GM18507 (cell line): ENCODE data around the gene C5orf46.
"Not testable (repeated sequence)": the region's sequence is repeated elsewhere in the genome, so short reads cannot be mapped to it uniquely, and the experiment has no call there.

Experiments
- DNase-seq: peaks from one replicate; pipeline ENCODE4 v3.0.0; 2011; ENCODE audit warnings: low read depth; ENCODE audit not compliant: insufficient read length; ENCODE audit errors: extremely low spot score
- FAIRE-seq: peaks from 2 replicates; lab custom pipeline; 2011; peaks lifted over from hg19 to GRCh38; lab: Jason Lieb, UNC

C5orf46 gene

DNA sequence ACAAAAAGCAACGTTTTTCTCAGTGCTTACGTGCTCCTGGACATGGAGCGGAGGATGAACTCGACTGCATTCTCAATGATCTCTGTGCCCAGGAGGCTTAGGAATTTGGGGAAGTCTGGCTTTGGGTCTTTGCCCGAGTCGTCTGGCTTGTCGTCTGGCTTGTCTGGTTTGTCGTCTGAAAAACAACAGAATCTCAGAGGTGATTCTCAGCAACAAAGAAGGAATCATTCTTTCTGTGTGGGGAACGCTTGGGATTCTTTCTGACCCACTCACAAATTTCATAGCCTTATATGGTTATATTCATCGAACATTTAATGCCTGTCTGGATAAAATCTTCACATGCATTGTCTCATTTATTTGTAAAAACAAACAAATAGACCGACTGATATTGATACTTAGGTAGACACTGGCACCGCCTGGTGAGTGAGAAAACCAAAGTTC, 4.7 kb downstream of the C5orf46 start:
- no peak for FAIRE-seq
- no peak for DNase-seq

DNA sequence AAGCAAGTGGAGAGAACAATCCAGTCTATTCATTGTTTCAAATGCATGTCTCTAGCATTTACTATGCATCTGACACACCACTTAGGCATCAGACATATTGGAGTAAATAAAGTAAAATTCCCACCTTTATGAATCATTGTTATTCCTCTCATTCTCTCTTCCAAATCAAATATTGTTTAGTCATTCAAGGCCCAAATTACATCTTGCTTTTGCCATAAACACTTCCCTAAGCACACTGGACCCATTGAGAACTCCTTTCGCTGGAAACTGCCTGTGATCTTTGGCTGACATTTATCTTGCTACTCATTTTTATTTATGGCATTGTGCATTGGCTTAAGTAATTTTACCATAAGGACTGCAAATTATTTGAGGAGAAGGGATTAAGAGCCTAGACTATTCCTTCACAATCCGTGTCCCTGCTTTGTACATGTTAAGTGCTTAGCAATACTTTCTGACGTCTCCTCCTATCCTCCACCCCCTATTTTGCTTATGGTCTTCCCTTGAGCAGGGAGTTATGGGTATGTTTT, 7.4 kb downstream of the C5orf46 start:
- FAIRE-seq (no peak), DNase-seq (no peak)

DNA sequence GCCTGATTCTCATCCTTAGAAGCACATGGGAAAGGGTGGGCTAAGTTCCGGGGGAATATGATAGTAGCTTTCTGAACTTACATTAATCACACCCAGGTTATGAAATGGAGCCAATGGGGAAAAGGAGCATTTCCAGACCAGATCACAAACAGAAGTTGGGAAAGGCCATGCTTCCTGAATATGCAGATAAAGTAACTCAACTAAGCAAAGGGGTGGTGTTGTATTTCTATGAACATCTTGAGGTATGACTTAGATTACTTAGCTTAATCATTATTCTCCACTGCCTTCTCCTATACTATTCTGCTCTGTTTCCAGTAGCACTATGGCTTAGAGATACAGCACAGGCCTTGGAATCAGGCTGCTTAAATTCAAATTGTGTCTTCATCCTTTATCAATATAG, 10.5 kb downstream of the C5orf46 start:
- FAIRE-seq (no peak), DNase-seq (no peak)

DNA sequence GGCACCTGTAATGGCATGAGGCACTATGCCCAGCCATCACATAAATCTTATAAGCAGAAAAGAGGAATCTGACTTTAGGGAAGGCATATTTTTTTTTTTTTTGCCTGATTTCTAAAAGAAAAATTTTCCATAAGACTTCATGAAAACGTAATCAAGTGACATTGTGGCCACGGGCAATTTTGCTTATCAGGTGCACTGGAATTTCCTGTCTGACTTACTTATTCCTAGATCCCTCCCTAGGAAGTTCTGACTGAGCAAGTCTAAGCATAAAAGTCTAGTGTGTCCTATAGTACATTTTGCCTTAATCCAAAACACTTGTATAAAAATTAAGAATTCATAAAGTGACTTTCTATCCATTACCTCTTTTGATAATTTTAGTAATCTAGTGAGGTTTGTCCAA, 12.5 kb downstream of the C5orf46 start:
- DNase-seq (no peak), FAIRE-seq (no peak)

GRCh38 chr5:147892696-147893296, 13.5 kb downstream of the C5orf46 start:
- FAIRE-seq: no peak
- DNase-seq: no peak

DNA sequence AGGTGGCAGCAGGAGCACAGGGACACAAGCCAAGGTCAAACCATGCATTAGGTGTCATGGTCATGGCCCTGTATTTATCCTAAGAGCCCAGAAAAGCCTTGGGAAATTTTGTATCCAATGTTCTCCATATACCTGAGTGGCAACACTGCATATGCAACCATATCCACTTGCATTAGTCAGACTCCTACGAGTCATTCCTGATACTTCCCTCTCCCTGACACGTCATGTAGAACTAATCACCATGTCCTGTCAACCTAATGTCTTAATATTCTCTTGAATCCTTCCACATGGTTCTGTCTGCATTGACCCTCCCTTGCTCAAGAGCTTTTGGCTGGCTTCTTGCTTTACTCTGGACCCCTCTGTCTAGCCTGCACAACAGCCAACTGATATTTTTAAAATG, 18.4 kb downstream of the C5orf46 start:
- DNase-seq: no peak
- FAIRE-seq: no peak

- FAIRE-seq (no peak), DNase-seq (no peak)
These were observed 19.2 kb downstream of the C5orf46 start for GRCh38 chr5:147887026-147887627.

DNA sequence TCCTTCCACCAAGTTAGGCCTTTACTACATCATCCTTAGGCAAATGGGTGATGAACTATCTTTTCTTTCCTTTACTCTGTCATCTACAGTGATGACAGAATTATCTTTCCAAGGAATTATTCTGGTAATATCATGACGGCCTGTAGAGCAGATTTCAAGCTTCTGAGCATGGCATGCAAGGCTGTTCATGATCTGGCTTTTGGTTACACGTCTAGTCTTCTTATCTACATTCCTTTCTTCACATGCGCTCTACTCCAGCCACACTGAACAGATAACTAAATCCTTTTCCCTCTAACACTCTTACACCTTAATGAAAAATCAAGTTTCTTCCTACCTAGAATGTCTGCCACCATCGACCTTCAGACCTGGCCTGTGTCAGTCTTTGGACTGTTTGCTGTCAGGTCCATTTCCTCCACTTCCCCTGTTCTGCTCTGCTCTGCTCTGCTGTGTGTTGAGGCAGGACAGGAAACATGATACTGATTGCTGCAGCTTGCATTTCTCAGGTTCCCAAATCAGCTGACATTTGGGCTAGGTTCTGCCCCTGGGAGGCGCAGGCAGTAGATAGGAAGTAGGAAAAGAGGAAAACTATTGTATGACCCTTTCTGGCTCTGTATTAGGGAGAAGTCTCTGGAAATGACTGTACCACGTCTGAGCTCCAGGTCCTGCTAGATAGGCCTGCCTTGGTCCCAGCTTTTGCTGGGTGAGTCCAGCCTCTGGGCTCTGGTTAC, 23.6 kb downstream of the C5orf46 start:
- DNase-seq (no peak), FAIRE-seq (no peak)

GRCh38 chr5:147880487-147880886, 25.9 kb downstream of the C5orf46 start:
- FAIRE-seq: no peak
- DNase-seq: no peak

DNA sequence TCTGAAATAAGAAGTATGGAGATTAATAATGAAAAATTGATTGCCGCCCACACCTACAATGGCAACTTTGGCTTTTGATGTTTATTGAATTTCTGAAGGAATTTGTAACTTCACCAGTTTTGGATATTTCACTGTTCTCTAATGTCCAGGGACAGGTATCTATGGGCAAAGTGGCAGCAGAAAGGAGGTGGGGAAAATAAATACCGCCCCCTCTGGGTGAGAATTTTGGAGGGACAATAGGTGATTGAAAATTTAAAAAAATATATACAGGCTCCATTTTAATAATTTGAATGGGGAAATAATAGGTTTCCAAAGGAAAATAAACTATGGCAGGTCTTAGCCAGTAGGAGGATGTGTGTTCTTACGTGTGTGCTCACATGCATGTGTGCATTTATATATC, 26.6 kb downstream of the C5orf46 start:
- FAIRE-seq: no peak
- no peak for DNase-seq

GRCh38 chr5:147878066-147878759, 28.1 kb downstream of the C5orf46 start, which contains the start of gene SCGB3A2:
Gene SCGB3A2, plus strand, starts transcription at chr5:147878711. Its CDS starts 93 bp downstream, at chr5:147878804.
- no peak for DNase-seq
- FAIRE-seq: no peak

GRCh38 chr5:147876626-147877025, 29.7 kb downstream of the C5orf46 start:
- no peak for FAIRE-seq
- DNase-seq: no peak

DNA sequence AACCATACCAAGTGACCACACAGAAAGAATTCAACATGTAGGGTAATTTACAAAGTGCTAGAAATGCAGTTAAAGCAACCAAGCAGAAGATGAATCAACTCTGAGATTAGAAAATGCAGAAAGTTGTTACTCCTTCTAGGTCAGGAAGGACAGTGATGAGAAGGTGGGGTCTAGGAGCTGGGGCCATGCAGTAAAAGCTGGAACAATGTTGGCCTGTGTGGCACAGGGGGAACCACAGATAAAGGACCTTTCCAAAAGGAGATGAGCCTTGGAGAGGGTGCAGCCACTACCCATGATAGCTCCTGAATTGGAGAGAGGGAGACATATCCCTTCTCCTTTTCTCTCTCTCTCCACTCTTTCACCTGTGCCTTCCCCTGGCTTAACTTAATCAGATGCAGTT, 30.2 kb downstream of the C5orf46 start:
- FAIRE-seq (no peak), DNase-seq (no peak)

- no peak for FAIRE-seq
These were observed 31.4 kb downstream of the C5orf46 start for GRCh38 chr5:147874910-147875367.

DNA sequence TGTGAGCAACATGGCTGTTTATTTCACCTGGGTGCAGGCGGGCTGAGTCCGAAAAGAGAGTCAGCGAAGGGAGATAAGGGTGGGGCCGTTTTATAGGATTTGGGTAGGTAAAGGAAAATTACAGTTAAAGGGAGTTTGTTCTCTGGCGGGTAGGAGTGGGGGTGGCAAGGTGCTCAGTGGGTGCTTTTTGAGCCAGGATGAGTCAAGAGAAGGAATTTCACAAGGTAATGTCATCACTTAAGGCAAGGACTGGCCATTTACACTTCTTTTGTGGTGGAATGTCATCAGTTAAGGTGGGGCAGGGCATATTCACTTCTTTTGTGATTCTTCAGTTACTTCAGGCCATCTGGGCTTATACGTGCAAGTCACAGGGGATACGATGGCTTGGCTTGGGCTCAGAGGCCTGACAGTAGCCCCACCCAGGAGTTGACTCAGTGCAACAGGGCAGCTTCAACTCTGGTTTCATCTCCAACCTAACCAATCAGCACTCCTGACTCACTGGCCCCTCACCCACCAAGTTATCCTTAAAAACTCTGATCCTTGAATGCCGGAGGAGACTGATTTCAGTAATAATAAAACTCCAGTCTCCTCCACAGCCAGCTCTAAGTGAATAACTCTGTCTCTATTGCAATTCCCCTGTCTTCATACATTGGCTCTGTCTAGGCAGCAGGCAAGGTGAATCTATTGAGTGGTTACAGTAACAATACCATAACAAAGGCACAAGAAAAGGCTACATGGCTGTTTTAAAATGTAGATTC, 32.0 kb downstream of the C5orf46 start:
- not testable (repeated sequence) for FAIRE-seq, DNase-seq

More at GRCh38 chr5:147874910-147875367, 31.4 kb downstream of the C5orf46 start:
- no peak for DNase-seq

DNA sequence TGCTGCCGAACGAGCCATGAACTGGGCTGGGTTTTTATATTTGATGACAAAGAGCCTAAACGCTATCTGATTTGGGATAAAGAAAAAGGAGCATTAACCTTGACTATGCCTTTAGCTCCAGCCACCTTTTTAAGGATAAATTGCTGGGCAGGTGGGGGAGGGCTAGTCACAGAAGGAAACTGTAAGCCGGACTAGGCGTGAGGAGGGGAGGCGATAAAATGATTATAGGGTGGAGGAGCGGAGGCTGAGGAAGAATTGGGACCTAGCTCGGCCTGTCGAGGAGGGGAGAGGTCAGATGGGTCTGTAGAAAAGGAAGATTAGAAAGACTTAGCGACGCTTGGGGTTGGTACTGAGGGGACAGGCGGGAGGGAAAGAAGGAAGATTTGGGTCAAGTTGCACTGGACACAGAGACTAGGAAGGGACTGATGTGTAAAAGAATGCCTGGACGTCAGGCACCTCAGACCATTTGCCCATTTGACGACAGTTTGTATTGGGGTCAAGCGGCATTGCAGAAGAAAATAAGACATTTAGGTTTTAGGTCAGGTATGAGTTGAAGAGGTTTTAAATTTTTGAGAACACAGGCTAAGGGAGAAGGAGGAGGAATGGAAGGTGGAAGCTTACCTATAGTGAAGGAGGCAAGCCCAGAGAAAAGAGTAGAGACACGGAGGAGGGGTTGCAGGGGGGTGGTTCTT, 33.4 kb downstream of the C5orf46 start:
- not testable (repeated sequence) for DNase-seq, FAIRE-seq

DNA sequence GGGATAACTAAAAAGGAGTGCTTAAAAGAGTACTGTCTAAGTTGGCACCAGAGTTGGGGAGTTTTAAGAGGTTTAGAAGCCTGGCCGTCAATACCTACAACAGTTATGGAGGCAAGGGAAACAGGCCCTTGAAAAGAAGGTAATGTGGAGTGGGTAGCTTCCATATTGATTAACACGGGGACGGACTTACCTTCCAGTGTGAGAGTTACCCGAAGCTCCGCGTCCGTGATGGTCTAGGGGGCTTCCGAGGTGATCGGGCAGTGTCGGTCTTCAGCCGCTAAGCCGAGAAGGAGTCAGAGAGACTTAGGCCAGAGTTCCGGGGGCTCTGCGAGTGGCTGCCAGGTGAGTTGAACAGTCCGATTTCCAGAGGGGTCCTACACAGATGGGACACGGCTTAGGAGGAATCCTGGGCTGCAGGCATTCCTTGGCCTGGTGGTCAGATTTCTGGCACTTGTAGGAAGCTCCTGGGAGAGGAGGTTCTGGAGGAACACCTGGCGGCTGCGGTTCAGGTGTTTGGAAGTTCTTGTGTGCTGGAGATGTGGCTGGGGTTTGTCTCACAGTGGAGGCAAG, 34.3 kb downstream of the C5orf46 start:
- not testable (repeated sequence) for DNase-seq, FAIRE-seq

- not testable (repeated sequence) for FAIRE-seq, DNase-seq
These were observed 36.4 kb downstream of the C5orf46 start for GRCh38 chr5:147869892-147870291.
